ENCODE data around the gene GAA.
A peak's percentile ranks its signal among the peaks of the same experiment; 100 is the strongest.

The GAA gene

GRCh38 chr17:80119271-80119791, 17.9 kb downstream of the GAA start:
- DNase-seq = no peak

GRCh38 chr17:80119839-80120238, 18.5 kb downstream of the GAA start:
- no peak for DNase-seq

- DNase-seq = no peak
These were observed 20.7 kb downstream of the GAA start for GRCh38 chr17:80122026-80122575.

- DNase-seq = no peak
These were observed 21.6 kb downstream of the GAA start for GRCh38 chr17:80122926-80123505.

GRCh38 chr17:80123791-80124190, 22.4 kb downstream of the GAA start:
- DNase-seq = no peak

GRCh38 chr17:80124351-80124981, 23.1 kb downstream of the GAA start:
- no peak for DNase-seq

GRCh38 chr17:80125656-80126448, 24.5 kb downstream of the GAA start:
- no peak for DNase-seq

GRCh38 chr17:80126449-80126715, 25.0 kb downstream of the GAA start:
- no peak for DNase-seq

- no peak for DNase-seq
These were observed 27.7 kb downstream of the GAA start for GRCh38 chr17:80129006-80129565.

GRCh38 chr17:80130992-80131391, 29.6 kb downstream of the GAA start:
- no peak for DNase-seq

- DNase-seq = no peak
These were observed 31.7 kb downstream of the GAA start for GRCh38 chr17:80132906-80133625.

GRCh38 chr17:80133626-80133970, 32.2 kb downstream of the GAA start:
- DNase-seq = no peak

GRCh38 chr17:80137131-80137530, 35.8 kb downstream of the GAA start:
- no peak for DNase-seq

GRCh38 chr17:80138856-80139426, 37.6 kb downstream of the GAA start:
- DNase-seq = no peak

- no peak for DNase-seq
These were observed 40.2 kb downstream of the GAA start for GRCh38 chr17:80141463-80142165.

GRCh38 chr17:80142929-80143328, 41.5 kb downstream of the GAA start:
- DNase-seq = no peak

GRCh38 chr17:80145076-80146075, 44.0 kb downstream of the GAA start:
- DNase-seq = no peak

- peak in 2 of 6 experiments; percentile 24 to 42 for DNase-seq
These were observed 45.0 kb downstream of the GAA start for GRCh38 chr17:80146121-80147034.

- DNase-seq = peak; percentile 91 to 99 (median 96)
These were observed 45.8 kb downstream of the GAA start, which contains the start of gene EIF4A3 for GRCh38 chr17:80147035-80147822. Gene EIF4A3, minus strand, starts transcription at chr17:80147128. Its CDS starts 167 bp downstream, at chr17:80146961.
